Amniotic epithelial cell (primary cell): ENCODE measurements around the gene OR2G2.

Source experiments
- DNase-seq: peaks from one replicate; pipeline ENCODE4 v3.0.0-alpha.2; 2010; ENCODE audit warnings: low read depth

OR2G2 gene, protein sequence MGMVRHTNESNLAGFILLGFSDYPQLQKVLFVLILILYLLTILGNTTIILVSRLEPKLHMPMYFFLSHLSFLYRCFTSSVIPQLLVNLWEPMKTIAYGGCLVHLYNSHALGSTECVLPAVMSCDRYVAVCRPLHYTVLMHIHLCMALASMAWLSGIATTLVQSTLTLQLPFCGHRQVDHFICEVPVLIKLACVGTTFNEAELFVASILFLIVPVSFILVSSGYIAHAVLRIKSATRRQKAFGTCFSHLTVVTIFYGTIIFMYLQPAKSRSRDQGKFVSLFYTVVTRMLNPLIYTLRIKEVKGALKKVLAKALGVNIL

DNA sequence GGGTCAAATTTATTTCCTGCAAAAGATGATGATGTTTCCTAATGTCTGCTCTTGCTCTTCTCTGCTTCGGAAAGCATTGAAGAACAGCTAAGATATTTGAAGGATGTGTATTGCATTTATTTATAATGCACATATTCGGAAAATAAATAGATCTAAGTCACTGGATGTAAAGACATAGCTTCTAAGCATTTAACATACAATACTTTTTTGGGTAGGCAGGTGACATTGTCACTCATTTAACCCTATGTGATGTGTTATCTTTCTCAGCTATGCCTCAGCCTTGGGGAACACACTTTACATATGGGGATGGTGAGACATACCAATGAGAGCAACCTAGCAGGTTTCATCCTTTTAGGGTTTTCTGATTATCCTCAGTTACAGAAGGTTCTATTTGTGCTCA is at the start of gene OR2G2:
Gene OR2G2 (plus strand): TSS at position 301 of the 400 bp plus-strand sequence. CDS start 0 bp downstream, at position 301.
- no peak for DNase-seq

DNA sequence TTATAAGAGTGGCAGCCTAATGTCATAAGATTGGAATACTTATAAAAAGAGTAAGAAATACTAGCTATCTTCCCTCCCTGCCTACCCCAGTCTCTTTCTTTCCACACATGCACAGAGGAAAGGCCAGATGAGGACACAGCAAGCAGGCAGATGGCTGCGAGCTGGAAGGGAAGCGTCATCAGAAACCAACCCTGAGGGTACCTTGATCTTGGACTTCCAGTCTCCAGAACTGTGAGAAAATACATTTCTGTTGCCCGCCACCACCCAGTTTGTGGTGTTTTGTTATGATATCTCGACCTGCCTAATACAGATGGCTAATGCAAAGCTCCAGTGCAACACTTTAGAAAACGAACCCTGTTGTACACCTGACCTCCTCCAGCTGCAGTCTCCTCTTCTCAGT is 49.6 kb upstream of the OR2G2 start:
- no peak for DNase-seq

DNA sequence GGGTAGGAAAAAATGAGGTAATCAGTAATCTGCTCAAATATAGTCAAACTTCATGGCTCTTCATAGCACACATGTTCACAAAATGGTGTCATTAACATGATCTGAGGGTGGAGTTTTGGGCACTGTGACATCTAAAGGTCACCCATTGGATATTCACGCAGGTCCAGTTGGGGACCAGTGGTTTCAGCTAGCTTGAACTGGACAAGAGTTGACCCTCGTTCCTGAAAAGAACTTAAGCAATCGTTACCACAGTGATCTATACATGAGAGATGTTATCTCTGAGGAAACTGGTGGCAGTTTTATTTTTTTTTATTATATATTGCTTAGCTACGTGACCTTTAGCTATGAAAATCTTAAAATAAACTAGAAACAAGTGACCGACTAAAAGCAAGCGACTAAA is 48.9 kb upstream of the OR2G2 start:
- DNase-seq: no peak

DNA sequence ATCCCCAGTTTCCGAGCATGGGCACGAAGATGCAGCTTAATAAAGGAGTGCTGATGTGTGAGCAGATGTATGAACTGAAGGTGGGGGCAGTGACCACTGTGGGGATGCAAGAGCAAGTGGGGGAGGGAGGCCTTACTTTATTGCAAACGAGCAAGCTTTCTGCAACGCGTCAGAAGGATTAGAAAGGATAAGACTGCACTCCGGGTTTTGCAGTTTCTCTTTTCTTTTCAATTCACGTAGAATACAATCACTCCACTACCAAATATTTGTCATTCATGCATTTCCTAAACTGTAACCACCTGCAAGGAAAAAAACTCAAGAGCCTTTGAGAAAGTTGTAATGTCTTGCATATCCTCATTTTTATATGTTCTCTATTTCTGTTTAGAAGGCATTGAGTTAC is 47.6 kb upstream of the OR2G2 start:
- no peak for DNase-seq

DNA sequence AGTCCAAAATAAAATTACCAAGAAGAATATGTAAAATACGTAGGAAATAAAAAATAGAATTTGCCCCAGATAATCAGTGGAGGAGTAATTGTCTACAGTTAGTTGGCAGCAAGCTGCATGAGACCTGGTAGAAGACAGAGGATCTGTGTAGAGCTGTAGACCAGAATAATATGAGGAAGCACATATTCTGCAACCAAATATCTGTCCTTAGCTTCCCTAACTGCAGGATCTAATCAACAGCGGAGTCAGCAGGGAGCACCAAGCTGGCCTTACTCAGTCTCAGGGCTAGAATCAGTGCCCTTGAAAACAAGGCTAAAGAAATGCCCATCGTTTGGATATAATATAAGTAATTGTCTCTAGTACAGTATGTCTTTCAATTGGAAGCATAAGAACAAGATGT is 45.3 kb upstream of the OR2G2 start:
- DNase-seq: no peak

DNA sequence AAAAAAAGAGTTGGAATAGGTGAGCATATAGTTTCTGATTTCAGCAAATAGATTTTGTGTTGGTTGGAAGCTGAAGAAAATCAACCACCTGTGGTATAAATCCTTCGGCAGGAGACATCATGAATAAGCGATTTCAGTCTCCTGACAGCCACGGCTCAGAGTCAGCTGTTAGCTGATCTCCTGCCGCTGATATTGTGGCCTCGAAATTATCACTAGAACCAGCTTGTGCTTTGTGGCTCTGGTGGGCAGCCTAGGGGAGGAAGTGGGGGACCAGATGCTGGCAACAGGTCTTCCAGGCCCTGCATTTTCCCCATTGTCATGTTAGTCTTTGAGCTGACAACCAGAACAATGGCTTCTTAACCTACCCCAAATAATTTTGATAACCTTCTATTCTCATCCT is 40.1 kb upstream of the OR2G2 start:
- no peak for DNase-seq

DNA sequence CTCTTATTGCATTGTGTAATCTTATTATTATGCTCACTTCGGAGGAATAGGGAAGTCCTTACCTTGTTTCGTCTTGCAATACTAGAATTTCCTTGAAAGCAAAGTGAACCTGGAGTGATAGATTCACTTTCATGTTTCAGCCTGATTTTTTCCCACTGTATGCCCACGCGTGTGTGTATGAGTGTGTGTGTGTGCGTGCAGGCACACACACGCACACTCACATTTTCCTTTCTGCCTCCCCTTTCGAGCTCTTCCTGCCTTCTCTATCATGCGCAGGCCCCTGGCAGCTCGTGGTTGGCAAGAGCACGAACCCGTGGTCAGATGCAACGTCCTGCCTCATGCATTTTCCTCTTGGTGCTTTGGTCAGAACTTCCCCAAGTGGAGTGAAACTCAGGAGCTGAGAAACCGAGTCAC is 39.4 kb upstream of the OR2G2 start, which contains the start of gene GCSAML:
Gene GCSAML (plus strand): TSS at position 366 of the 414 bp plus-strand sequence. CDS start 58 bp downstream, outside the sequence.
- no peak for DNase-seq

DNA sequence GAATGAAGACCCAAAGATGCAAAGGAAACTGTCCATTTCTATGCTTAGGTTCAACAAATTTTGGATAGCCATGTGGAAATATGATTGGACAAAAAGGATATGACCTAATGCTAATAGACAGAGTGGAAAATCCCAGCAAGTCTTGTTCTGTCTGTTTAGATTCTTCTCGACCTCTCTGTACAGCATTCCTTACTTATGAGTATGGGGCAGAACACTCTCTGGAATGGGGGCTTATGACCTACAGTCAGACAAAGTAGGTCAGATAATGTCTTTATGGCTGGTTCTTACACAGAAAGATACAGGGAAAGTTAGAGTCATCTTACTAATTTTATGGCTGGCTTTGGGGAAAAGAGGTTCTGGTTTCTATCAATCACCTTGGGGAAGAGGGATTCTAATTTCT is 36.4 kb upstream of the OR2G2 start:
- DNase-seq: peak; percentile 53

DNA sequence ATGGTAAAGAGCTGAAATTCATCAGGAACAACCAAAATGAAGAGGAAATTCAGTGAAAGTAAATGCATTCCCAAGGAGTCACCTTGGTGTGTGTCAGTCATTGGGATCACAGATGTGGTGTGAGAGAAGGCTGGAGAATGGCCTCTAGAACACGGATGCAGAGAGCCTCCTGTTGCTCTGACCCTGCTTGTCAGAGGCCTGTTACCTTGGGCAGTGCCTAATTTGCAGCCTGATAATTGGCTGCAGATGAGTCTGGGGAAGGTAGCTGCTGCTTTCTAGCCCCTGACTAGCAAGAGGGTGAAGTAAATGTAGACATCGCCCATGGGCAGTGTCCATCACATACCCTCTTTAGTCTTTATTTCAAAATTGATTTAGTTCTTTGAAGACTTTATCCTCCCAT is 35.9 kb upstream of the OR2G2 start:
- DNase-seq: no peak

DNA sequence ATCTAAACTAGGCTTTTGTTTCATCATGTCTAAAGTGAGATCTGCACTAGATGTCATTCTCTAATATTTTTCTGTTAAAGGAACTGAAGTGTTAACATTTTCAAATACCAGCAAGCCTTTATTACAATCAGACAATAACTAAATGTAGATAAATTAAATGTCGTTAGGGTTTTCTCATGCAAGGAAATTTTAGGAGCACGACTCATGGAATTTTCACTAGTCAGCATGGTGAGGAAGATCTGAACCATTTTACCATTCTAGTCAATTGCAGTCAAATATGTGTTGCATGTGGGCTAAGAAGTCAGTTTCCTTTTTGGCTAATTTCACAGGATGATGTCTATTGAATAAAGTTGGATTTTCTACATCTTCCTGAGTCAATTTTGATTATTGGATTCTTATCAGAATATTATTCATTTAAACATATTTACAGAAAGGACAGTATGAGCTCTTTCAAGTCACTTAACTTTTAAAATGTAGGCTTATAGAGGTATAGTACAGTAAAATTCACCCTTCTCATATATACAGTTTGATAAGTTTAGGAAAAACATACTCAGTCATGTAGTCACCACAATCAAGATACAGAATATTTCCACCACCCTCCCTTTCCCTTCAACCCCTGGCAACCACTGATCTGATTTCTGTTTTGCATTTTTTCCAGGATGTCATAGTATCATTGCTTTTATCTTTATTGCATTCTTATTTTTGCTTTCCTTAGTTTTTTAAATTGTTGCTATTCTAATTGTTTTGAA is 30.1 kb upstream of the OR2G2 start:
- no peak for DNase-seq

DNA sequence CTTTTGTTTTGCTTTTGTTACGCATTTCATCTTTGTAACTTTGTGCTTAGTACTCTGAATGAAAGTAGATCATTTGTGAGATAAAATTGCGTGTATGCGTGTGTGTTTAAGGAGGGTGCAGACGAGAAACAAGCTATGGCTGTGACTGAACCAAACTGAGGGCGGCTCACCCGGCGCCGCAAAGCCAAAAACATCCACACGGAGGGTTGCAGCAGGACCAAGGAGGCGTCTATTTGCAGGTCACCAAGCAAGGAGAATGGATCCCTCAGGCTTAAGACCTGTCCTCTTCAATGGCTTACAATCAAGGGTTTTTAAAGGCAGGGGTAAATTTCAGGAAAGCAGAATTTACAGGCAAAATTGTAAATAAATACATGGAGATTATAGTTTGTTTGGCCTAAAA is 26.4 kb upstream of the OR2G2 start:
- DNase-seq: no peak

DNA sequence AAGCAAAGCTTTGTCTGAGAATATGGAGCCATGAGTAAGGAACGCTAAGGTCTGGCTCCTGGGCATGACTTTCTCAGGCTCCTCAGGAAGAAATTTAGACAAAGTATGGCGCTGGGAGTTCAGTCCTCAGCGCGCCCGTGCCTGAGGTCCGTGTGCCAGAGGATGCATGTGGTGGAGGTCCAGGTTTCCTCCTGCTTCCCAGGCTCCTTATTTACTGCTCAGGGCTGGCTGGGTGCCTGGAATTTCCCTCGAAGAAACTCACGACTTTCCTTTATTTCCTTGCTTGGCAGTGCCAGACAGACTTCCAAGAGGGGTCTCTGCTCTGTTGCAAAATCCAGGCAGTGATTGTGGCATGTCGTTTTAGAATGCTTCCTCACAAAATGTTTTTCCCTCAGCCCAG is 26.0 kb upstream of the OR2G2 start:
- no peak for DNase-seq

DNA sequence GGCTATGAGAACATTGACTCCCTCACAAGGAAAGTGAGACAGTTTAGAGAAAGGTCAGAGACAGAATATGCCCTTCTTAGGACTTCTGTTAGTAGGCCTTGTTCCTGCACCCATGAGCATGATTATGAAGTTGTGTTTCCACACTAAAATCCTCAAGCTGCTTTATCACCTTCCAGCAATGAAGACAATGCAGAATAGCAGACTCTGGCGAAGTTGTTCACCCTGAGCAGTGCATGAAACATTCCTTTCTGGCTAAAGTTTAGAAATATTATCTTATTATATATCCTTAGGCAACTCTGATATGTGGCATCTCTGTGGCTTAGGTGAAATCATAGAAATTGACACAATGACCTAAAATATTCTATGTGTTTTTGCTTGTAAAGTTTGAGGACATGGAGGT is 13.9 kb upstream of the OR2G2 start:
- DNase-seq: no peak

DNA sequence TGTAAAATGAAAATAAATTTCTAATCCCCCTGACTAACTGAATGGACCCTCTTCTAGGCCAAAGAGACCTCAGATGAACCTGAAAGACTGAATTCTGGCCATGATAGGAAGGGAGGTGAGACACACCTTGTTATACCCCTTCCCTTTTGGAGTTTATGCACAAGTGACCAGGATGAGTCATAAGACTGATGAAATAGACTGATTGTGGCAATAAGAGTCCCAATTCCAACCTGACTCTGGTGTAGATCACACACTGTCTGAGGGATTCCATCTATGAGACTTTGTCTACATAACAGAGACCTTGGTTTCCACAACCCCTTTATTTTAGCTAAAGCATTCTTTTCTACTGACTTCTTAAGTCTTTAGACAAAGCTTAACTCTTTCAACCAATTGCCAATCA is 13.5 kb upstream of the OR2G2 start:
- no peak for DNase-seq

DNA sequence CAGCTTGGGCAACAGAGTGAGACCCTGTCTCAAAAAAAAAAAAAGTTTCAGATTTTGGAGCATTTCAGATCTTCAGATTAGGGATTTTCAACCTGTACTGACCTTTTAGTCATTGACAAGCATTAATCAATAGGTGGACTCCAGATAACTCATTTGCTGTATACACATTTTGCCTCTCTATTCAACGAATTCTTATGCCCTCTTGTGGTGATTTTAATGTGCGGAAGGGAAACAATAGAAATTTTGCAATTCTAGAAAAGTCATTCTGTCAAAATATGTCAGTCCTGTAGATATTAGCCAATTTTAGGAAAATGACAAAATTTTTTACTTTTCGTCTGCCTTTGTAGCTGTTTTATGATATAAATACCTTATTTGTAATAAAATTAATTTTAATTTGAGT is 11.6 kb upstream of the OR2G2 start:
- peak; percentile 3 for DNase-seq

DNA sequence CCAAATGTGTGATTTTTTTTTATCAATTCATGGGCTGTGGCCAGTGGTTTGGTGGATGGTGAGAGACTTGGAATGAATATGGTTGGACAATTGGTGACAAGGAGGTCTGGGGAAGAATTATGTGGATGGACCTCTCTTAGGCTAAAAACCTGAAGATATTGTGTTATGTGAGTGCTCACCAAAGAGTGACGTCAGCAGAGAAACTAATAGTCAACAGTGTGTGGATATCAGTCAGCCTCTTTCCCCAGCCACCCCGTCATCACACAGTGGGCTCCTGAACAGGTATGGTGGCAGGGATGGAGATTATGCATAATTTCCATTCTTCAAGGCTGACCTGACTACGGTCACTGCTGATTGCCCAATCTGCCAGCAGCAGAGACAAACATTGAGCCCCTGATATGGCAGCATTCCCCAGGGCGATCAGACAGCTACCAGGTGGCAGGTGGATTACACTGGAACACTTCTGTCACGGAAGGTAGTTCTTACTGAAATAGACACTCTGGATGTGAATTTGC is 9.2 kb upstream of the OR2G2 start:
- no peak for DNase-seq

DNA sequence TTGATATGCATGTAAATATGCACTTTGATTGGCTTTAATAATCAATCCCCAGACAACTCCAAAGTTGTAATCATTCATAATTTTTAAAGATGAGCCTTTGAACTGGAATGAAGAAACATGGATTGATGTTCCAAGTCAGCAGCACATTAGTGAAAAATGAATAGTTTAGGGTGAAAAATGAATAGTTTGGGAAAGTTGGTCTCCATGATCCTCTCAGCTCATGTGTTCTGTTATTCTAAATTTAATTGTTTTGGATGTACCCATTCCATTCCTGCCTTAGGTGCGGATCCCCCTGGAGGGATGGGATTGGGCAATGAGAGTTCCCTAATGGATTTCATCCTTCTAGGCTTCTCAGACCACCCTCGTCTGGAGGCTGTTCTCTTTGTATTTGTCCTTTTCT is 17.1 kb downstream of the OR2G2 start, which contains the start of gene OR2G3:
Gene OR2G3 (plus strand): TSS at position 301 of the 400 bp plus-strand sequence. CDS start 0 bp downstream, at position 301.
- no peak for DNase-seq

DNA sequence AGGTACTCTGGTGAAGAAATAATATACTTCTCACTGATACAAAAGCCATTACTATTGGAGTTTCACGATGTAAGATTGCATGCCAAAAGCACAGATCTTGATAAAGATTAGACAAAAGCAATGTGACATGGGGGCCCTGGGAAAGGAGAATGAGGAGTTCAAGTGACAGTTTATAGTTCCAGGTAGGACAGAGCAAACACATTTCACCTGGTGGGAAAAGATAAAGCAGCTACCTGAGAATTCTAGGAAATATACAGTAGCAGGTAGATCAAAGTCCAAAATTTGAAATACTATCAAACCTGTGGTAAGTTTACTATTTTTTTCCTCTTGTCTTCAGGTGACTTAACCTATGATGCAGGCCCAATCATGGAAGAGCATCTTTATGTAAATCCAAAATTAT is 25.2 kb downstream of the OR2G2 start:
- no peak for DNase-seq

DNA sequence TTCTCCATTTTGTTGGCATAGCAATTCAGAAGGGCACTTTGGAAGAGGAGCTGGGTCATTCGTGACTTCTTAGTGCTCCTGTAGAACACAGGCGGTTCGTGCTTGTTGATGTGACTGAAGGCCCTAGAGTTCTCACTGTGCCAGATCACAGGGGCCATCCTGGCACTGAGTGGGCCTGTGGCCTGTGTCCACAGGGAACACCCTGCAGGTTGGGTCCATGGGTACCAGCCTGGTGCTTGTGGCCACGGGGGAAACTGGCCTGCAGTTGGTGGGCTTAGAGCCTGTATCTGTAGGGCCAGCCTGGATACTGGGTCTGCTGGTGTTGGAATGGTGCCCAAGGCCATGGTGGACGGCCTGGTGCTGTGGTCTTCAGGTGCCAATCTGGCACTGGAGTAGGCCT is 26.5 kb downstream of the OR2G2 start:
- no peak for DNase-seq

DNA sequence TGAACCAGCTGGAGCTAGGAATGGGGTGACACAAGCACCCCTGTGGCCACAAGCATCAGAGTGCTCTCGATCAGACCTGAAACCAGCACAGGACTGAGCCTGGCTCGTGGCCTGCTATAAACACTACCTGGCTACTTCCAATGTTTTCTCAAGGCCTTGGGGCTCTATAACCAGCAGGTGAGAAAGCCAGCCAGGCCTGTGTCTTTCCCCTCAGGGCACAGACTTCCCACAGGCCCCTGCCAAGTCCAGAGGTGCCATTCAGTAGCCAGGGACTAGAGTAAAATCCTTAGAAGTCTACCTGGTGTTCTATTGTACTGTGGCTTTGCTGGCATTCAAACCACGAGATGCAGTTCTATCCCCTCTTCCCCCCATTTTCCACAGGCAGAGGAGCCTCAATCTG is 39.8 kb downstream of the OR2G2 start:
- DNase-seq: no peak

DNA sequence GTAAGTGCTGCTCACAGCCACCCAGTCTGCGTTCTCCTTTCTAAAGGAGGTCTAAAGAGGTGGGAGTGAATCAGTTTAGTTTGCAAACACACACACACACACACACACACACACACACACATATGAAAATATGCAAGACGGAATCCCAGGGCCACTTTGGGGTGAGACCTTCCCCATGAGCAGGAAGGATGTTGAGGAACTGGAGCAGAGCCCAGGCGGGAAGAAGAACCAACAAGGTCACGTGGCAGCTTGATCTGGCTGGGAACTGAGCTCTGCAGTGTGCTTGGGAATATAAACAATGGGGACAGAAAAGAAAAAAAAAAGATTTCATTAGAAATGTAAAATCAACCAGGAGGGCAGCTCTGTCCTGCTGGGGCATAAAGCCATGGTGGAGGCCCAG is 49.9 kb downstream of the OR2G2 start:
- DNase-seq: no peak

DNA sequence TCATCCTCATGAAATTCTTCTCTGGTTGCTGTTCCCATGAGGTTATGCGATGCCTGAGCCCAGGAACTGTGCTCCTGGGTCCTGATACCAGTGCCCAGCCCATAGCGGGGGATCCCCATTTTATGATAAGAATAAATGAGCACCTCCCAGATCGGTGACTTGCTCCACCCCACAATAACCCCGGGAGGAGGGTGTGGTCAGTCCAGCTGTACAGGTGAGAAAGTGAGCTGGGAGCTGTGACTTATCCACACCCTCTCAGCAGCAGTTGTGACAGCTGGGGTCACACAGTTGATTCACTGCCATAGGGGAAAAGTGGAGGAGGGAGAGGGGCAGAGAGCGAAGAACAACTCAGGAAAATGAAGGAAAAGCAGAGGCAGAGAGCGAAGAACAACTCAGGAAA is 50.6 kb downstream of the OR2G2 start:
- DNase-seq: no peak
